ENCODE results near the gene TMEM81. TPM values are rescaled to one million over a fixed set of nuclear protein-coding genes. Genes with fewer than 3 reads are reported as not detected.

The TMEM81 gene
- total RNA-seq, 1 experiment from 2014 or later = 4.2 TPM

GRCh38 chr1:205118752-205119151, 34.5 kb upstream of the TMEM81 start:
- Mint-ChIP-seq H3K36me3 (ENCODE audit: insufficient read depth, unreplicated experiment) (peaks cover 39% of the 10 kb centered on the region), H3K27ac (ENCODE audit: low read depth, unreplicated experiment) (peak overlapping the region; percentile 3), H3K27me3 (ENCODE audit: insufficient read depth, unreplicated experiment) (no peaks in the 10 kb centered on the region), H3K4me3 (ENCODE audit: unreplicated experiment) (no peak overlapping the region), H3K9me3 (ENCODE audit: unreplicated experiment) (no peaks in the 10 kb centered on the region), H3K4me1 (ENCODE audit: insufficient read depth, unreplicated experiment) (peaks cover 11% of the 10 kb centered on the region)
- TF ChIP-seq CTCF (IDR thresholded peaks at IDR 0.05; ENCODE audit: unreplicated experiment) = no peak
- POLR2A ChIA-PET = interaction anchor here (1.3 to 1.6 kb wide), 3 partner anchors 13 to 26 kb away, joined by 3 to 5 read pairs (median 4); no protein-coding TSS in a partner anchor
- DNase-seq (ENCODE audit: unreplicated experiment) = no peak
- BruUV-seq (replicated peaks) = no TSS peak
- intact Hi-C loops (cut with micrococcal nuclease) = no loop called here
- CTCF ChIA-PET = interaction anchor here (0.6 to 11.5 kb wide), 6 partner anchors 9 to 1813 kb away, joined by 3 to 231 read pairs (median 8); no protein-coding TSS in a partner anchor

- intact Hi-C loops (cut with micrococcal nuclease) = no loop called here
- H3K4me3 Mint-ChIP-seq (ENCODE audit: unreplicated experiment) = no peak overlapping the region
- ChIA-PET CTCF (interaction anchor here (0.6 to 2.1 kb wide), 7 partner anchors 10 to 1103 kb away, joined by 3 to 10 read pairs (median 3); partner anchors contain the start of gene RBBP5), POLR2A (interaction anchor here (1.0 to 6.7 kb wide), 3 partner anchors 8 to 12 kb away, joined by 3 to 71 read pairs (median 4); partner anchors contain the start of gene RBBP5)
- peaks cover 62% of the 10 kb centered on the region for H3K36me3 Mint-ChIP-seq (ENCODE audit: insufficient read depth, unreplicated experiment)
- DNase-seq (ENCODE audit: unreplicated experiment) = no peak
- no peak overlapping the region for H3K27ac Mint-ChIP-seq (ENCODE audit: low read depth, unreplicated experiment)
- no TSS peak for BruUV-seq (replicated peaks)
- no peaks in the 10 kb centered on the region for H3K4me1 Mint-ChIP-seq (ENCODE audit: insufficient read depth, unreplicated experiment)
- no peaks in the 10 kb centered on the region for H3K27me3 Mint-ChIP-seq (ENCODE audit: insufficient read depth, unreplicated experiment)
- no peaks in the 10 kb centered on the region for H3K9me3 Mint-ChIP-seq (ENCODE audit: unreplicated experiment)
- TF ChIP-seq CTCF (IDR thresholded peaks at IDR 0.05; ENCODE audit: unreplicated experiment) = no peak
These were observed 27.1 kb upstream of the TMEM81 start for GRCh38 chr1:205111354-205111753.

GRCh38 chr1:205109711-205110110, 25.5 kb upstream of the TMEM81 start:
- POLR2A ChIA-PET = interaction anchor here (1.3 to 6.7 kb wide), 2 partner anchors 12 to 31 kb away, joined by 4 to 71 read pairs; partner anchors contain the start of gene RBBP5
- no peaks in the 10 kb centered on the region for H3K27me3 Mint-ChIP-seq (ENCODE audit: insufficient read depth, unreplicated experiment)
- CTCF ChIA-PET = interaction anchor here (0.6 to 3.4 kb wide), 16 partner anchors 9 to 222 kb away, joined by 3 to 21 read pairs (median 5); partner anchors contain the start of gene RBBP5
- no peak overlapping the region for H3K4me3 Mint-ChIP-seq (ENCODE audit: unreplicated experiment)
- BruUV-seq (replicated peaks) = no TSS peak
- no peak overlapping the region for H3K27ac Mint-ChIP-seq (ENCODE audit: low read depth, unreplicated experiment)
- intact Hi-C loops (cut with micrococcal nuclease) = no loop called here
- DNase-seq (ENCODE audit: unreplicated experiment) = no peak
- no peaks in the 10 kb centered on the region for H3K9me3 Mint-ChIP-seq (ENCODE audit: unreplicated experiment)
- peaks cover 71% of the 10 kb centered on the region for H3K36me3 Mint-ChIP-seq (ENCODE audit: insufficient read depth, unreplicated experiment)
- H3K4me1 Mint-ChIP-seq (ENCODE audit: insufficient read depth, unreplicated experiment) = no peaks in the 10 kb centered on the region
- no peak for TF ChIP-seq CTCF (IDR thresholded peaks at IDR 0.05; ENCODE audit: unreplicated experiment)

GRCh38 chr1:205109269-205109668, 25.0 kb upstream of the TMEM81 start:
- no peak overlapping the region for H3K4me3 Mint-ChIP-seq (ENCODE audit: unreplicated experiment)
- H3K4me1 Mint-ChIP-seq (ENCODE audit: insufficient read depth, unreplicated experiment) = no peaks in the 10 kb centered on the region
- TF ChIP-seq CTCF (IDR thresholded peaks at IDR 0.05; ENCODE audit: unreplicated experiment) = no peak
- H3K36me3 Mint-ChIP-seq (ENCODE audit: insufficient read depth, unreplicated experiment) = peaks cover 71% of the 10 kb centered on the region
- CTCF ChIA-PET = interaction anchor here (0.6 to 3.4 kb wide), 19 partner anchors 9 to 1165 kb away, joined by 3 to 21 read pairs (median 5); partner anchors contain the start of gene RBBP5
- peak overlapping the region; percentile 7 for H3K27ac Mint-ChIP-seq (ENCODE audit: low read depth, unreplicated experiment)
- no peaks in the 10 kb centered on the region for H3K9me3 Mint-ChIP-seq (ENCODE audit: unreplicated experiment)
- H3K27me3 Mint-ChIP-seq (ENCODE audit: insufficient read depth, unreplicated experiment) = no peaks in the 10 kb centered on the region
- POLR2A ChIA-PET = interaction anchor here (0.7 to 6.7 kb wide), 4 partner anchors 10 to 133 kb away, joined by 3 to 71 read pairs (median 4); partner anchors contain the start of gene RBBP5
- intact Hi-C loops (cut with micrococcal nuclease) = no loop called here
- DNase-seq (ENCODE audit: unreplicated experiment) = no peak
- BruUV-seq (replicated peaks) = no TSS peak

All from MCF 10A (cell line).